T-helper 1 cell (primary cell): ENCODE results near the gene BRD1.
"Not testable (repeated sequence)": the region's sequence is repeated elsewhere in the genome, so short reads cannot be mapped to it uniquely, and the experiment has no call there.

ENCODE experiments used
- DNase-seq, 5 donors: peaks; one replicate each; pipeline ENCODE4 v3.0.0-alpha.2; 2012 to 2020

Gene BRD1

GRCh38 chr22:49852898-49853894, 25.5 kb upstream of the BRD1 start, which contains the start of gene ZBED4:
ZBED4 (plus strand) TSS chr22:49853844; CDS start chr22:49883663, 29,819 bp downstream.
- peak; percentile 95 to 99 (median 96) for DNase-seq

DNA sequence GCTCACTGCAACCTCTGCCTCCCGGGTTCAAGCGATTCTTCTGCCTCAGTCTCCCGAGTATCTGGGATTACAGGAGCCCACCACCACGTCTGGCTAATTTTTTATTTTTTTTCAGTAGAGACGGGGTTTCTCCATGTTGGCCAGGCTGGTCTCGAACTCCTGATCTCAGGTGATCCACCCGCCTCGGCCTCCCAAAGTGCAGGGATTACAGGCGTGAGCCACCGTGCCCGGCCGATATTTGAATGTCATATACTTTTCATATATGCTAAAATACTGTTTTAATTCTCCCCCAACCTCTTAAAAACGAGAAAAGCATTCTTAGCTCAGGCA, 24.9 kb upstream of the BRD1 start:
- DNase-seq = not testable (repeated sequence)

GRCh38 chr22:49850959-49851802, 23.5 kb upstream of the BRD1 start:
- no peak for DNase-seq

GRCh38 chr22:49850021-49850911, 22.6 kb upstream of the BRD1 start:
- no peak for DNase-seq

- no peak for DNase-seq
These were observed 21.7 kb upstream of the BRD1 start for GRCh38 chr22:49849161-49850020.

GRCh38 chr22:49848690-49849160, 21.1 kb upstream of the BRD1 start:
- no peak for DNase-seq

GRCh38 chr22:49847751-49848689, 20.3 kb upstream of the BRD1 start:
- no peak for DNase-seq

GRCh38 chr22:49845666-49846459, 18.2 kb upstream of the BRD1 start:
- DNase-seq = no peak

DNA sequence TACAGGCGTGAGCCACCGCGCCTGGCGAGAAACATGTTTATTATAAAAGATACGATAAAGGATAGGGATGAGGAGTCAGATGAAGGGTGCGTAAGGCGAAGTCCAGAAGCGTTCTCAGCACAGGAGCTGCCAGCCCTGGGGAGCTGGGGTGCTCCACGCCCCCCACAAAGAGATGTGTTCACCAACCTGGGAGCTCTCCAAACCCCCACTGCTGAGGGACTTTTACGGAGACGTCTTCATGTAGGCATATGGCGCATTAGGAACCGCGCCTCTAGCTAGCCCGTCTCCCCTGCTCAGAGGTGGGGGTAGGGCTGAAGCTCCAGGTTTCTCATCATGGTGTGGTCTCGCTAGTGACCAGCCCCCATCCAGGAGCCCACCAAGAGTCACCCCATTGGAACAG, 17.6 kb upstream of the BRD1 start:
- DNase-seq = no peak

GRCh38 chr22:49838771-49839717, 11.4 kb upstream of the BRD1 start:
- DNase-seq = peak; percentile 80 to 96 (median 88)

GRCh38 chr22:49833340-49834007, 5.8 kb upstream of the BRD1 start:
- DNase-seq = no peak

GRCh38 chr22:49829044-49829853, 1.6 kb upstream of the BRD1 start:
- no peak for DNase-seq

DNA sequence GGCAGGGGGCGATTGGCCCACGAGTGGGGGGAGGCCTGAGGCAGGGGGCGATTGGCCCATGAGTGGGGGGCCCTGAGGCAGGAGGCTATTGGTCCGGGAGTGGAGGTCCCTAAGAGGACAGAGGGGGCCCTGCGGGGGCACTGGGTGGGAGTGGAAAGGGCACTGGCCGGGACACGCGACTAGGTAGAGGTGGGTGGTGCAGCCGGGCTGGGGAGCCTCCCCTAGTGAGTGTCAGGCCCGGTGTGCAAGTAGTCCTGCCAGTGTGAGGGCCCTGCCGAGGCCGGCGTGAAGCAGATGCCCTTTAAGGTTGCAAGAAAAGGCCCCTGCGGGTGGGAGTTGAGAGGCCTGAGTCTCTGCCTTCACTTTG, 909 bp upstream of the BRD1 start:
- no peak for DNase-seq

DNA sequence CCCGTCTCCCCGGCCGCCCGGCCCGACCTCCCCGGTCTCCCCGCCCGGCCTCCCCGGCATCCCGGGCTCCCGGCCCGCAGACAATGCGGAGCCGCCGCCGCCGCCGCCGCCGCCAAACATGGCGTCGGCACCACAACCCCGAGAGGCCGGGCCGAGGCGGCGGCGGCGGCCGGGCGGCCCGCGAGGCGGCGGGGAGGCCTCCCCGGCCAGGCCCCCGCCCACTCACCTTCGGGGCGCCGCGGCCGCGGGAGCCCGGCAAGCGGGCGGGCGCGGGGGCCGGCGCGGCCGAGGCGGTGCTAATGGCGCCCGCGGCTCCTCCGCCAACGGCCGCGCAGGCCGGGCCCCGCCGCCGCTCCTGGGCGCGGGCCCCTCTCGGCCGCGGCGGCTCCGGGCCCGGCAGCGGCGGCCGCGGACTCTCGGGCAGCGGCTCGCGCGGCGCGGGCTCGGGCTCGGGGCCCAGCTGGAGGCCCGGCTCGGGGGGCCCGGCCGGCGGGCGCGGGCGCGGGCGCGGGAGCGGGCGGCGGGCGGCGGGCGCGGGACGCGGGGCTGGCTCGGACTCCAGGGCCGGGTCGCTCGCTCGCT, 311 bp downstream of the BRD1 start:
- peak in 1 of 5 donors; percentile 33 for DNase-seq

DNA sequence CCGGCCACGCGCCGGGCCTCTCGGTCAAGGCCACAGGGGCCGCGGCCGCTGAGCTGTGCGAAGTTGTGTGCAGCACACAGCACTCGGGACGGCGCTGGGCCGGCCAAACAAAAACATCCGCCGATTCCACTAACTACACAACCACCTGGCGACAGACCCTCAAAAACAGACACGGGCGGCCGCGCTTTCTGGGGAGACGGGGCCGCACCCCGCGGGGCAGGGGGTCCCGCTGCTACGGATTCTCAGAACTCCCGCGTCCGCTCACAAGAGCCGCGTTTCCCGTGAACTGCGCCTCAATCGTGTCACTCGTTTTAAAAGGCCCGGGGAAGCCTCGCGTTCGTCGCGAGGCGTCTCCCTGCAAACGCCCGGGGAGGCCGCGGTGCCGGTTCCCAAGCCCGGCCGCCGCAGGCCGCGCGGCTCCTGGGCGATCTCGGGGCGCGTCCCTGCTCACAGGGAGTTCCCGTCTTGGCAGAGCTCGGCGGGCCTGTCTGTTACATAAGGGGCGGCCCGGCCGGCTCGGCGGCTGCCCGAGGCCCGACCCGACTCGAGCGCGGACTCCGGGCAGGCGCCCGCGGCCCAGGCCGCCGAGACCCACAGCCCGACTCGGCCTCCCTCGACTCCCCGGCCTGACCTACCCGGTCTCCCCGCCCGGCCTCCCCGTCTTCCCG, 936 bp downstream of the BRD1 start:
- peak in 2 of 5 donors; percentile 40 to 61 for DNase-seq
